ENCODE results near the gene PLPPR1. TPM values are rescaled to one million over a fixed set of nuclear protein-coding genes. Genes with fewer than 3 reads are reported as not detected.

The PLPPR1 gene
- total RNA-seq, 2 experiments from 2014 or later, result not detected

GRCh38 chr9:101369286-101369685, 340.8 kb downstream of the PLPPR1 start:
- ATAC-seq (no peak), DNase-seq (no peak)
- Mint-ChIP-seq H3K4me1 (no peaks in the 10 kb centered on the region), H3K27ac (no peak overlapping the region), H3K9me3 (ENCODE audit: low read depth) (no peaks in the 10 kb centered on the region), H3K4me3 (no peak overlapping the region), H3K36me3 (no peaks in the 10 kb centered on the region), H3K27me3 (peaks cover 3% of the 10 kb centered on the region)
- CTCF ChIA-PET, result no interaction called here

GRCh38 chr9:101369884-101370531, 341.5 kb downstream of the PLPPR1 start:
- H3K27ac Mint-ChIP-seq, result no peak overlapping the region
- DNase-seq, result no peak
- no peak overlapping the region for H3K4me3 Mint-ChIP-seq
- no peak for ATAC-seq
- H3K27me3 Mint-ChIP-seq, result peaks cover 3% of the 10 kb centered on the region
- H3K36me3 Mint-ChIP-seq, result no peaks in the 10 kb centered on the region
- CTCF ChIA-PET, result interaction anchor here (1.5 kb wide), 1 partner anchor 19 kb away, joined by 7 read pairs; no protein-coding TSS in a partner anchor
- H3K9me3 Mint-ChIP-seq (ENCODE audit: low read depth), result no peaks in the 10 kb centered on the region
- no peaks in the 10 kb centered on the region for H3K4me1 Mint-ChIP-seq

DNA sequence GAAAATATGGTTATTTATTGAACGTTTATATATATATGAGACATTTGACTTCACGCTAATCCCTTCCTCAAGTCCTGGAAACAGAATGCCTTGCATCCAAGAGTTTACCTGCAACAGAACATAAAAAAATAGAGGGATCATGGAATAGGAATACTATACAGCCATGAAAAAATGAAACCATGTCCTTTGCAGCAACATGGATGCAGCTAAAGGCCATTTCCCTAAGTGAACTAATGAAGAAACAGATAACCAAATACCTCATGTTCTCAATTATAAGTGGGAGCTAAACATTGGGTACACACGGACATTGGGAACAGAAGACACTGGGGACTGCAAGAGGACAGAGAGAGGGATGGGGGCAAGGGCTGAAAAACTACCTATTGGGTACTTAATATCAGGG, 343.3 kb downstream of the PLPPR1 start:
- H3K4me1 Mint-ChIP-seq, result no peaks in the 10 kb centered on the region
- no peaks in the 10 kb centered on the region for H3K36me3 Mint-ChIP-seq
- H3K27me3 Mint-ChIP-seq, result peaks cover 3% of the 10 kb centered on the region
- H3K9me3 Mint-ChIP-seq (ENCODE audit: low read depth), result no peaks in the 10 kb centered on the region
- ATAC-seq (no peak), DNase-seq (no peak)
- H3K4me3 Mint-ChIP-seq, result no peak overlapping the region
- CTCF ChIA-PET, result interaction anchor here (1.4 kb wide), 1 partner anchor 60 kb away, joined by 3 read pairs; no protein-coding TSS in a partner anchor
- no peak overlapping the region for H3K27ac Mint-ChIP-seq

DNA sequence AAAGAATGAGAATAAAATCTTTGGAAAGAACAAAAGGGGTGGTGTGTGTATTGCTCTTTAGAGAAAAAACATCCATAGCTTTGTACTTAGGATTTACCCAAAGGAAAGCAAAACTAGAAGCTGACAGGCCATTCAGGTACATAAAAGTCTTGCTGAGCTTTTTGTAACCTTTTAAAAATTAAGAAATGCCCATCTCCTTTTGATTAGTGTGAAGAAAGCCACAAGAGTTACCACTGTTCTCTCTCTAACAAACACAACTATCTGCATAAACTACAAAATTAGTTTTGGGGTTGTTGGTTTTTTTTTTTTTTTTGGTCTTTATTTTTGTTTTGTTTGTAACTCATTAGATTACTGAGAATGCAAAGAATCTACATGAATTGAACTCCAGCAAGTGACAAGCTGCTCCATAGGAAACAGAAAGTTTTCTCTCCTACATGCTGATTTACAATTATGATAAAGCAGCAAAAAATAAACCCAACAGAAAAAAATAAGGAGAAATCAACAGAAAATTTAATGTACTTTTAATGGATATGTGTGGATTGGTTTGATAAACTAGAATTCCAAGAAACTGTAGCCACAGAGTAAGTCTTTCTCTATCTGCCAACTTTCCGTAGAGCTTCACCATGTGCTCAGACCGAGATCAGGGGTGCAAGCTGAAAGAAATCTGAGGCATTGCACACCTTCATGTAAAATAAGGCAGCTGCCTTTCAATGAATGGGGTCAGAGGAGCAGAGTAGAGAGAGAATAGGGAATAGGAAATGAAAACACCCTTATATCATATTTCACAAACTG, 344.0 kb downstream of the PLPPR1 start:
- CTCF ChIA-PET, result no interaction called here
- Mint-ChIP-seq H3K27ac (no peak overlapping the region), H3K9me3 (ENCODE audit: low read depth) (no peaks in the 10 kb centered on the region), H3K4me1 (no peaks in the 10 kb centered on the region), H3K27me3 (peaks cover 3% of the 10 kb centered on the region), H3K36me3 (no peaks in the 10 kb centered on the region), H3K4me3 (no peak overlapping the region)
- DNase-seq (no peak), ATAC-seq (no peak)
